ENCODE data around the gene PRDM5.

GRCh38 chr4:120821977-120822376, 100.5 kb downstream of the PRDM5 start:
- TF ChIP-seq CTCF (conservative IDR thresholded peaks at IDR 0.05): no peak
- no peak for TF ChIP-seq EZH2 (IDR thresholded peaks at IDR 0.05; ENCODE audit: low read depth)
